ENCODE results near the gene MB21D2. TPM values are rescaled to one million over a fixed set of nuclear protein-coding genes. Genes with fewer than 3 reads are reported as not detected.

The MB21D2 gene
- total and polyA plus RNA-seq, 2 experiments from 2014 or later, result 8.1 to 35.9 TPM

DNA sequence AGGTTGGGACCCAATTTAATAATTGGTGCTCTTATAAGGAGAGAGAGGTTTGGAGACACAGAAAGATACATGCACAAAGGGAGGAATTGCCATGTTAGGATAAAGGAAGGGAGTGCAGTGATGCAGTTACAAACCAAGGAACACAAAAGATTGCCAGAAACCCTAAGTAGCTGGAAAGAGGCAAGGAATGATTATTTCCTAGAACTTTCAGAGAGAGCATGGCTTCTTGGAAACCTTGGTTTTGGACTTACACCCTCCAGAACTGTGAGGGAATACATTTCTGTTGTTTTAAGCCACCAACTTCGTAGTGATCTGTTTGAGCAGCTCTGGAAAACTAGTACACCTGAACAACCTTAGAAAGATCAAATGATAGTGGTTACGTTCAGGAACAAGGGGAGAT is 25.0 kb upstream of the MB21D2 start:
- Mint-ChIP-seq H3K27ac (no peak overlapping the region), H3K27me3 (ENCODE audit: insufficient read depth, low read depth, poor library complexity) (peaks cover 1% of the 10 kb centered on the region), H3K4me1 (no peaks in the 10 kb centered on the region), H3K9me3 (no peaks in the 10 kb centered on the region; the same call in 2 of the 3 replicates), H3K4me3 (no peak overlapping the region), H3K36me3 (ENCODE audit: low read depth) (no peaks in the 10 kb centered on the region)
- Histone ChIP-seq H3F3A (replicated peaks; ENCODE audit: low read depth) (no peaks in the 10 kb centered on the region), H3K36me3 (ENCODE audit: insufficient read depth) (no peaks in the 10 kb centered on the region), H2AFZ (peak overlapping the region; percentile 72), H3K27me3 (ENCODE audit: insufficient read depth) (no peaks in the 10 kb centered on the region), H3K9me2 (ENCODE audit: insufficient read depth) (no peaks in the 10 kb centered on the region), H3K79me2 (replicated peaks; ENCODE audit: insufficient read depth) (no peaks in the 10 kb centered on the region), H4K20me1 (replicated peaks; ENCODE audit: insufficient read depth) (no peaks in the 10 kb centered on the region), H3K4me1 (ENCODE audit: insufficient read depth) (no peaks in the 10 kb centered on the region), H3K4me2 (no peak overlapping the region), H3K27ac (ENCODE audit: low read depth) (no peak overlapping the region), H3K4me3 (no peak overlapping the region)
- DNase-seq (ENCODE audit: low spot score) (no peak), ATAC-seq (no peak)
- no peak for TF ChIP-seq CREB1 (CRISPR knock-in tag; IDR thresholded peaks at IDR 0.05; ENCODE audit: low read depth)
- TF ChIP-seq EZH2phosphoT487 (IDR thresholded peaks at IDR 0.05; ENCODE audit: unreplicated experiment), result no peak
- TF ChIP-seq JUNB (IDR thresholded peaks at IDR 0.05; ENCODE audit: unreplicated experiment), result no peak
- no peak for TF ChIP-seq NANOG (IDR thresholded peaks at IDR 0.05; ENCODE audit: borderline replicate concordance)

DNA sequence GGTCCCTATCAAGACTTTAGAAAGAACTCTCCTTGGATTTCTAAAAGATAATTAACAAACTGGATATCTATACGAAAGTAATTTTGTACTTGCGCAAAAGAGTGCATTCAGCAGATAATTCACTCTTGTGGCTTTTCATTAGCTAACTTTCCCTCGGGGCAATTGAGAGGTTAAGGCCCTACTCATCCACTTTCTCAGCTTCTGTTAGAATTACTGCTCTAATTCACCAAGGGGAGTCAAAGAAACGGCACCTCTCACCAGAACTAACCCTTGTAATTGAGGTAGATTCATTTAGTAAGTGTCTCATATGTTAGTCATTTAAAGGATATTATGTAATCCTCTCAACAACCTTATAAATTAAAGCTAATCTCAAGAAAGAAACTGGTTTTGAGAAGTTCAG is 22.5 kb upstream of the MB21D2 start:
- no peak for ATAC-seq
- H3K79me2 ChIP-seq (replicated peaks; ENCODE audit: insufficient read depth), result no peaks in the 10 kb centered on the region
- no peak for DNase-seq (ENCODE audit: low spot score)
- H2AFZ ChIP-seq, result peak overlapping the region; percentile 69
- H3K9me2 ChIP-seq (ENCODE audit: insufficient read depth), result no peaks in the 10 kb centered on the region
- Mint-ChIP-seq H3K9me3 (no peaks in the 10 kb centered on the region; the same call in 2 of the 3 replicates), H3K27me3 (ENCODE audit: insufficient read depth, low read depth, poor library complexity) (peaks cover 1% of the 10 kb centered on the region), H3K4me1 (no peaks in the 10 kb centered on the region), H3K27ac (no peak overlapping the region), H3K4me3 (no peak overlapping the region), H3K36me3 (ENCODE audit: low read depth) (no peaks in the 10 kb centered on the region)
- no peak overlapping the region for H3K4me3 ChIP-seq
- no peak overlapping the region for H3K4me2 ChIP-seq
- no peaks in the 10 kb centered on the region for H3F3A ChIP-seq (replicated peaks; ENCODE audit: low read depth)
- H3K36me3 ChIP-seq (ENCODE audit: insufficient read depth), result no peaks in the 10 kb centered on the region
- no peaks in the 10 kb centered on the region for H4K20me1 ChIP-seq (replicated peaks; ENCODE audit: insufficient read depth)
- no peaks in the 10 kb centered on the region for H3K27me3 ChIP-seq (ENCODE audit: insufficient read depth)
- no peak overlapping the region for H3K27ac ChIP-seq (ENCODE audit: low read depth)
- no peaks in the 10 kb centered on the region for H3K4me1 ChIP-seq (ENCODE audit: insufficient read depth)
- TF ChIP-seq EZH2 (IDR thresholded peaks at IDR 0.05; ENCODE audit: low read depth, unreplicated experiment) (no peak), ZNF331 (CRISPR knock-in tag; IDR thresholded peaks at IDR 0.05; ENCODE audit: low read depth) (no peak), JUNB (IDR thresholded peaks at IDR 0.05; ENCODE audit: unreplicated experiment) (no peak), POLR2AphosphoS5 (IDR thresholded peaks at IDR 0.05; ENCODE audit: low read depth) (no peak), STAT1 (IDR thresholded peaks at IDR 0.05; ENCODE audit: unreplicated experiment) (no peak), NANOG (IDR thresholded peaks at IDR 0.05; ENCODE audit: borderline replicate concordance) (no peak), EZH2phosphoT487 (IDR thresholded peaks at IDR 0.05; ENCODE audit: unreplicated experiment) (no peak)
- TF ChIP-seq, protein P1, sequence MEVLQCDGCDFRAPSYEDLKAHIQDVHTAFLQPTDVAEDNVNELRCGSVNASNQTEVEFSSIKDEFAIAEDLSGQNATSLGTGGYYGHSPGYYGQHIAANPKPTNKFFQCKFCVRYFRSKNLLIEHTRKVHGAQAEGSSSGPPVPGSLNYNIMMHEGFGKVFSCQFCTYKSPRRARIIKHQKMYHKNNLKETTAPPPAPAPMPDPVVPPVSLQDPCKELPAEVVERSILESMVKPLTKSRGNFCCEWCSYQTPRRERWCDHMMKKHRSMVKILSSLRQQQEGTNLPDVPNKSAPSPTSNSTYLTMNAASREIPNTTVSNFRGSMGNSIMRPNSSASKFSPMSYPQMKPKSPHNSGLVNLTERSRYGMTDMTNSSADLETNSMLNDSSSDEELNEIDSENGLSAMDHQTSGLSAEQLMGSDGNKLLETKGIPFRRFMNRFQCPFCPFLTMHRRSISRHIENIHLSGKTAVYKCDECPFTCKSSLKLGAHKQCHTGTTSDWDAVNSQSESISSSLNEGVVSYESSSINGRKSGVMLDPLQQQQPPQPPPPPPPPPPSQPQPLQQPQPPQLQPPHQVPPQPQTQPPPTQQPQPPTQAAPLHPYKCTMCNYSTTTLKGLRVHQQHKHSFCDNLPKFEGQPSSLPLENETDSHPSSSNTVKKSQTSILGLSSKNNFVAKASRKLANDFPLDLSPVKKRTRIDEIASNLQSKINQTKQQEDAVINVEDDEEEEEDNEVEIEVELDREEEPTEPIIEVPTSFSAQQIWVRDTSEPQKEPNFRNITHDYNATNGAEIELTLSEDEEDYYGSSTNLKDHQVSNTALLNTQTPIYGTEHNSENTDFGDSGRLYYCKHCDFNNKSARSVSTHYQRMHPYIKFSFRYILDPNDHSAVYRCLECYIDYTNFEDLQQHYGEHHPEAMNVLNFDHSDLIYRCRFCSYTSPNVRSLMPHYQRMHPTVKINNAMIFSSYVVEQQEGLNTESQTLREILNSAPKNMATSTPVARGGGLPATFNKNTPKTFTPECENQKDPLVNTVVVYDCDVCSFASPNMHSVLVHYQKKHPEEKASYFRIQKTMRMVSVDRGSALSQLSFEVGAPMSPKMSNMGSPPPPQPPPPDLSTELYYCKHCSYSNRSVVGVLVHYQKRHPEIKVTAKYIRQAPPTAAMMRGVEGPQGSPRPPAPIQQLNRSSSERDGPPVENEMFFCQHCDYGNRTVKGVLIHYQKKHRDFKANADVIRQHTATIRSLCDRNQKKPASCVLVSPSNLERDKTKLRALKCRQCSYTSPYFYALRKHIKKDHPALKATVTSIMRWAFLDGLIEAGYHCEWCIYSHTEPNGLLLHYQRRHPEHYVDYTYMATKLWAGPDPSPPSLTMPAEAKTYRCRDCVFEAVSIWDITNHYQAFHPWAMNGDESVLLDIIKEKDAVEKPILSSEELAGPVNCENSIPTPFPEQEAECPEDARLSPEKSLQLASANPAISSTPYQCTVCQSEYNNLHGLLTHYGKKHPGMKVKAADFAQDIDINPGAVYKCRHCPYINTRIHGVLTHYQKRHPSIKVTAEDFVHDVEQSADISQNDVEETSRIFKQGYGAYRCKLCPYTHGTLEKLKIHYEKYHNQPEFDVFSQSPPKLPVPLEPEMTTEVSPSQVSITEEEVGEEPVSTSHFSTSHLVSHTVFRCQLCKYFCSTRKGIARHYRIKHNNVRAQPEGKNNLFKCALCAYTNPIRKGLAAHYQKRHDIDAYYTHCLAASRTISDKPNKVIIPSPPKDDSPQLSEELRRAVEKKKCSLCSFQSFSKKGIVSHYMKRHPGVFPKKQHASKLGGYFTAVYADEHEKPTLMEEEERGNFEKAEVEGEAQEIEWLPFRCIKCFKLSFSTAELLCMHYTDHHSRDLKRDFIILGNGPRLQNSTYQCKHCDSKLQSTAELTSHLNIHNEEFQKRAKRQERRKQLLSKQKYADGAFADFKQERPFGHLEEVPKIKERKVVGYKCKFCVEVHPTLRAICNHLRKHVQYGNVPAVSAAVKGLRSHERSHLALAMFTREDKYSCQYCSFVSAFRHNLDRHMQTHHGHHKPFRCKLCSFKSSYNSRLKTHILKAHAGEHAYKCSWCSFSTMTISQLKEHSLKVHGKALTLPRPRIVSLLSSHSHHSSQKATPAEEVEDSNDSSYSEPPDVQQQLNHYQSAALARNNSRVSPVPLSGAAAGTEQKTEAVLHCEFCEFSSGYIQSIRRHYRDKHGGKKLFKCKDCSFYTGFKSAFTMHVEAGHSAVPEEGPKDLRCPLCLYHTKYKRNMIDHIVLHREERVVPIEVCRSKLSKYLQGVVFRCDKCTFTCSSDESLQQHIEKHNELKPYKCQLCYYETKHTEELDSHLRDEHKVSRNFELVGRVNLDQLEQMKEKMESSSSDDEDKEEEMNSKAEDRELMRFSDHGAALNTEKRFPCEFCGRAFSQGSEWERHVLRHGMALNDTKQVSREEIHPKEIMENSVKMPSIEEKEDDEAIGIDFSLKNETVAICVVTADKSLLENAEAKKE (CRISPR knock-in tag; IDR thresholded peaks at IDR 0.05), result no peak
- TF ChIP-seq, protein P2, sequence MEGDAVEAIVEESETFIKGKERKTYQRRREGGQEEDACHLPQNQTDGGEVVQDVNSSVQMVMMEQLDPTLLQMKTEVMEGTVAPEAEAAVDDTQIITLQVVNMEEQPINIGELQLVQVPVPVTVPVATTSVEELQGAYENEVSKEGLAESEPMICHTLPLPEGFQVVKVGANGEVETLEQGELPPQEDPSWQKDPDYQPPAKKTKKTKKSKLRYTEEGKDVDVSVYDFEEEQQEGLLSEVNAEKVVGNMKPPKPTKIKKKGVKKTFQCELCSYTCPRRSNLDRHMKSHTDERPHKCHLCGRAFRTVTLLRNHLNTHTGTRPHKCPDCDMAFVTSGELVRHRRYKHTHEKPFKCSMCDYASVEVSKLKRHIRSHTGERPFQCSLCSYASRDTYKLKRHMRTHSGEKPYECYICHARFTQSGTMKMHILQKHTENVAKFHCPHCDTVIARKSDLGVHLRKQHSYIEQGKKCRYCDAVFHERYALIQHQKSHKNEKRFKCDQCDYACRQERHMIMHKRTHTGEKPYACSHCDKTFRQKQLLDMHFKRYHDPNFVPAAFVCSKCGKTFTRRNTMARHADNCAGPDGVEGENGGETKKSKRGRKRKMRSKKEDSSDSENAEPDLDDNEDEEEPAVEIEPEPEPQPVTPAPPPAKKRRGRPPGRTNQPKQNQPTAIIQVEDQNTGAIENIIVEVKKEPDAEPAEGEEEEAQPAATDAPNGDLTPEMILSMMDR (conservative IDR thresholded peaks at IDR 0.05; ENCODE audit: low read depth in 2 of 2), result no peak
- TF ChIP-seq, protein P3, sequence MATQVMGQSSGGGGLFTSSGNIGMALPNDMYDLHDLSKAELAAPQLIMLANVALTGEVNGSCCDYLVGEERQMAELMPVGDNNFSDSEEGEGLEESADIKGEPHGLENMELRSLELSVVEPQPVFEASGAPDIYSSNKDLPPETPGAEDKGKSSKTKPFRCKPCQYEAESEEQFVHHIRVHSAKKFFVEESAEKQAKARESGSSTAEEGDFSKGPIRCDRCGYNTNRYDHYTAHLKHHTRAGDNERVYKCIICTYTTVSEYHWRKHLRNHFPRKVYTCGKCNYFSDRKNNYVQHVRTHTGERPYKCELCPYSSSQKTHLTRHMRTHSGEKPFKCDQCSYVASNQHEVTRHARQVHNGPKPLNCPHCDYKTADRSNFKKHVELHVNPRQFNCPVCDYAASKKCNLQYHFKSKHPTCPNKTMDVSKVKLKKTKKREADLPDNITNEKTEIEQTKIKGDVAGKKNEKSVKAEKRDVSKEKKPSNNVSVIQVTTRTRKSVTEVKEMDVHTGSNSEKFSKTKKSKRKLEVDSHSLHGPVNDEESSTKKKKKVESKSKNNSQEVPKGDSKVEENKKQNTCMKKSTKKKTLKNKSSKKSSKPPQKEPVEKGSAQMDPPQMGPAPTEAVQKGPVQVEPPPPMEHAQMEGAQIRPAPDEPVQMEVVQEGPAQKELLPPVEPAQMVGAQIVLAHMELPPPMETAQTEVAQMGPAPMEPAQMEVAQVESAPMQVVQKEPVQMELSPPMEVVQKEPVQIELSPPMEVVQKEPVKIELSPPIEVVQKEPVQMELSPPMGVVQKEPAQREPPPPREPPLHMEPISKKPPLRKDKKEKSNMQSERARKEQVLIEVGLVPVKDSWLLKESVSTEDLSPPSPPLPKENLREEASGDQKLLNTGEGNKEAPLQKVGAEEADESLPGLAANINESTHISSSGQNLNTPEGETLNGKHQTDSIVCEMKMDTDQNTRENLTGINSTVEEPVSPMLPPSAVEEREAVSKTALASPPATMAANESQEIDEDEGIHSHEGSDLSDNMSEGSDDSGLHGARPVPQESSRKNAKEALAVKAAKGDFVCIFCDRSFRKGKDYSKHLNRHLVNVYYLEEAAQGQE (IDR thresholded peaks at IDR 0.05; ENCODE audit: unreplicated experiment), result no peak

Measured in GM23338 (cell line).